GM12864 (cell line): Measurements from ENCODE around the gene SEZ6L.

ENCODE experiments used
- DNase-seq: peaks from one replicate; pipeline ENCODE4 v3.0.0-alpha.2; 2011; ENCODE audit warnings: low read depth
- H3K4me3 ChIP-seq: 2 replicates; pipeline ENCODE4 v1.5.1; 2011; ENCODE audit warnings: mild to moderate bottlenecking, low read depth, low read length, control low read depth
- TF ChIP-seq, protein P1 (sequence below): IDR thresholded peaks from 2 replicates; pipeline ENCODE4 v1.5.1; 2011; ENCODE audit warnings: low read depth, mild to moderate bottlenecking, moderate library complexity, low read length, control low read depth, inconsistent platforms; ENCODE audit errors: missing control alignments

SEZ6L gene

GRCh38 chr22:26271427-26271826 is 102.2 kb downstream of the SEZ6L start:
- DNase-seq: no peak
- TF ChIP-seq, protein P1, sequence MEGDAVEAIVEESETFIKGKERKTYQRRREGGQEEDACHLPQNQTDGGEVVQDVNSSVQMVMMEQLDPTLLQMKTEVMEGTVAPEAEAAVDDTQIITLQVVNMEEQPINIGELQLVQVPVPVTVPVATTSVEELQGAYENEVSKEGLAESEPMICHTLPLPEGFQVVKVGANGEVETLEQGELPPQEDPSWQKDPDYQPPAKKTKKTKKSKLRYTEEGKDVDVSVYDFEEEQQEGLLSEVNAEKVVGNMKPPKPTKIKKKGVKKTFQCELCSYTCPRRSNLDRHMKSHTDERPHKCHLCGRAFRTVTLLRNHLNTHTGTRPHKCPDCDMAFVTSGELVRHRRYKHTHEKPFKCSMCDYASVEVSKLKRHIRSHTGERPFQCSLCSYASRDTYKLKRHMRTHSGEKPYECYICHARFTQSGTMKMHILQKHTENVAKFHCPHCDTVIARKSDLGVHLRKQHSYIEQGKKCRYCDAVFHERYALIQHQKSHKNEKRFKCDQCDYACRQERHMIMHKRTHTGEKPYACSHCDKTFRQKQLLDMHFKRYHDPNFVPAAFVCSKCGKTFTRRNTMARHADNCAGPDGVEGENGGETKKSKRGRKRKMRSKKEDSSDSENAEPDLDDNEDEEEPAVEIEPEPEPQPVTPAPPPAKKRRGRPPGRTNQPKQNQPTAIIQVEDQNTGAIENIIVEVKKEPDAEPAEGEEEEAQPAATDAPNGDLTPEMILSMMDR: no peak

GRCh38 chr22:26273011-26273675 is 103.9 kb downstream of the SEZ6L start:
- H3K4me3 ChIP-seq: no peak overlapping the region
- TF ChIP-seq, protein P1: no peak
- DNase-seq: no peak

More at GRCh38 chr22:26271427-26271826, 102.2 kb downstream of the SEZ6L start:
- H3K4me3 ChIP-seq: no peak overlapping the region

- H3K4me3 ChIP-seq: no peak overlapping the region
- DNase-seq: no peak
Observed at GRCh38 chr22:26276529-26277160, 107.4 kb downstream of the SEZ6L start.

DNA sequence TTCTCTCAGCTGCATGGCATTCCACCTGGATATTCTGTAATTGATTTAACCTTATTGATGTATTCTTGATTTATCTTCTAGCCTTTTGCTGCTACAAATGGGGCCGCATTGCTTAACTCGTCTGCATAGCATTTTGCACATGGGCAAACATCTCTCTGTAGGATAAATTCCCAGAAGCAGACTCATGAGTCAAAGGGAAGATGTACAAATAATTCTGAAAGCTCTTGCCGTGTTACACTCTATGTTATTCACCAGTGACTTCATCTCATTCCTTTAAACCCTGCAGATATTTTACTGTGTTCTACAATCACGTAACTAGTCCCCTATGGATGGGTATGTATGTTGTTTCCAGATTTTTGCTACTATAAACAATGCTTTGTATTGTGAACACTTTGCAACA is 112.7 kb downstream of the SEZ6L start:
- H3K4me3 ChIP-seq: no peak overlapping the region
- TF ChIP-seq, protein P1: no peak
- DNase-seq: no peak

More at GRCh38 chr22:26276529-26277160, 107.4 kb downstream of the SEZ6L start:
- TF ChIP-seq, protein P1: no peak

- no peak for DNase-seq
- TF ChIP-seq, protein P1: no peak
- H3K4me3 ChIP-seq: no peak overlapping the region
Observed at GRCh38 chr22:26283330-26283729, 114.1 kb downstream of the SEZ6L start.

DNA sequence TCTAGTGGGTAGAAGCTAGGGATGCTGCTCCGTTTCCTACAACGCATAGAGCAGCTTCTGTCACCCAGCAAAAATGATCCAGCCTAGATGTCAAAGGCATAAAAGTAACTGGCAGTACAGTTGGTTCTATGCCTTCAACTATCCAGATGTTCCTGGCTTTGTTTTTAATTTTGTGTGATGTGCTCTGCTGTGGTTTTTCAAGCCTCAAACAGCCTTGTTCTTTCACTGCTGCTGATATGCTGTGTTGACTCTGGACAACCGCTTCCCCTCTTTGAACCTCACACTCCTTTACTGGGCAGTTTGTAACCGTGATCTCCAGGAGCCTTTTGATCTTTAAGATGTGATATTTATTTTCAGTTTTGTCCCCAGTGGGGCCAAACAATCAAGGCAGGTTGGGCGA is 116.4 kb downstream of the SEZ6L start:
- no peak overlapping the region for H3K4me3 ChIP-seq
- no peak for DNase-seq
- TF ChIP-seq, protein P1: no peak
